Hepatocyte (in vitro differentiated cells): ENCODE data around the gene NCOR1. TPM values are rescaled to one million over a fixed set of nuclear protein-coding genes. Genes with fewer than 3 reads are reported as not detected.

Source experiments
- DNase-seq: peaks from one replicate; pipeline ENCODE4 v3.0.0-alpha.2; 2016; ENCODE audit warnings: low spot score
- H2AFZ ChIP-seq: fragments of 200-600 bp; sonication (generic); 2 replicates; pipeline ENCODE4 v1.6.0; 2016; ENCODE audit warnings: antibody characterized with exemption, mild to moderate bottlenecking
- H3K27ac ChIP-seq: fragments of 200-600 bp; sonication (generic); 2 replicates; pipeline ENCODE4 v1.5.1; 2016; ENCODE audit warnings: mild to moderate bottlenecking
- H3K27me3 ChIP-seq: fragments of 200-600 bp; sonication (generic); 2 replicates; pipeline ENCODE4 v1.6.1; 2016
- H3K36me3 ChIP-seq: fragments of 200-600 bp; sonication (generic); replicated peaks from 2 replicates; pipeline ENCODE4 v1.5.1; 2016; ENCODE audit warnings: low read depth; ENCODE audit not compliant: insufficient read depth
- H3K4me1 ChIP-seq: fragments of 200-600 bp; sonication (generic); 2 replicates; pipeline ENCODE4 v1.5.1; 2016; ENCODE audit warnings: mild to moderate bottlenecking, moderate library complexity; ENCODE audit not compliant: insufficient read depth
- H3K4me2 ChIP-seq: fragments of 200-600 bp; sonication (generic); 2 replicates; pipeline ENCODE4 v1.6.0; 2016
- H3K4me3 ChIP-seq: fragments of 200-600 bp; sonication (generic); 2 replicates; pipeline ENCODE4 v1.5.1; 2016; ENCODE audit warnings: mild to moderate bottlenecking
- H3K79me2 ChIP-seq: fragments of 200-600 bp; sonication (generic); 2 replicates; pipeline ENCODE4 v1.6.0; 2017; ENCODE audit warnings: mild to moderate bottlenecking
- H3K9me2 ChIP-seq: fragments of 200-600 bp; sonication (generic); replicated peaks from 2 replicates; pipeline ENCODE4 v1.6.0; 2017; ENCODE audit warnings: mild to moderate bottlenecking; ENCODE audit not compliant: insufficient read depth
- H3K9me3 ChIP-seq: fragments of 200-600 bp; sonication (generic); 2 replicates; pipeline ENCODE4 v1.5.1; 2016; ENCODE audit warnings: low read depth, mild to moderate bottlenecking
- H4K20me1 ChIP-seq: fragments of 200-600 bp; sonication (generic); 2 replicates; pipeline ENCODE4 v1.6.0; 2016; ENCODE audit warnings: mild to moderate bottlenecking; ENCODE audit not compliant: insufficient read depth, poor library complexity, severe bottlenecking
- CTCF ChIP-seq: fragments of 200-600 bp; sonication (generic); IDR thresholded peaks from 2 replicates; pipeline ENCODE4 v1.5.1; 2016; ENCODE audit warnings: antibody characterized with exemption, mild to moderate bottlenecking; ENCODE audit not compliant: poor library complexity
- EZH2 ChIP-seq: fragments of 200-600 bp; sonication (generic); IDR thresholded peaks from 2 replicates; pipeline ENCODE4 v1.6.1; 2016; ENCODE audit warnings: antibody characterized with exemption, mild to moderate bottlenecking, borderline replicate concordance
- EZH2phosphoT487 ChIP-seq: fragments of 200-600 bp; sonication (generic); IDR thresholded peaks from one replicate; pipeline ENCODE4 v1.6.1; 2018; ENCODE audit warnings: antibody characterized with exemption, mild to moderate bottlenecking, low read depth, moderate library complexity; ENCODE audit not compliant: unreplicated experiment, severe bottlenecking
- WGBS: methylation state at CpG from one replicate; pipeline ENCODE4 v1.1.6; 2016; ENCODE audit warnings: low lambda C conversion rate; ENCODE audit errors: missing lambda C conversion rate; 5-methylcytosine and 5-hydroxymethylcytosine counted together
- polyA plus RNA-seq: library from polyadenylated mRNA; unstranded; fragments of >200 nt; fragmentation: Nextera tagmentation; extraction: Ambion mirVana; gene quantifications from 2 replicates; pipeline ENCODE4 v1.2.1, GENCODE V29; 2016
- total RNA-seq: library from RNA; depleted of rRNA; stranded (reverse); fragments of >200 nt; gene quantifications from 2 replicates; pipeline ENCODE4 v1.2.3, GENCODE V29; 2014

The NCOR1 gene
- total and polyA plus RNA-seq, 2 experiments from 2014 or later = 73.7 to 117 TPM

- Histone ChIP-seq H3K36me3 (peaks cover 3% of the 10 kb centered on the region), H3K4me2 (no peak overlapping the region), H4K20me1 (peaks cover 39% of the 10 kb centered on the region), H3K27me3 (no peaks in the 10 kb centered on the region), H3K27ac (no peak overlapping the region), H3K4me3 (no peak overlapping the region), H2AFZ (no peak overlapping the region), H3K9me2 (no peaks in the 10 kb centered on the region), H3K79me2 (peaks cover 97% of the 10 kb centered on the region), H3K9me3 (no peaks in the 10 kb centered on the region), H3K4me1 (no peaks in the 10 kb centered on the region)
- TF ChIP-seq EZH2 = no peak
- TF ChIP-seq CTCF = no peak
- TF ChIP-seq EZH2phosphoT487 = no peak
- 98% methylated on average over 3 of the region's 3 CpGs for WGBS
- DNase-seq = no peak
Measured at GRCh38 chr17:16191604-16192003, 23.7 kb downstream of the NCOR1 start.

DNA sequence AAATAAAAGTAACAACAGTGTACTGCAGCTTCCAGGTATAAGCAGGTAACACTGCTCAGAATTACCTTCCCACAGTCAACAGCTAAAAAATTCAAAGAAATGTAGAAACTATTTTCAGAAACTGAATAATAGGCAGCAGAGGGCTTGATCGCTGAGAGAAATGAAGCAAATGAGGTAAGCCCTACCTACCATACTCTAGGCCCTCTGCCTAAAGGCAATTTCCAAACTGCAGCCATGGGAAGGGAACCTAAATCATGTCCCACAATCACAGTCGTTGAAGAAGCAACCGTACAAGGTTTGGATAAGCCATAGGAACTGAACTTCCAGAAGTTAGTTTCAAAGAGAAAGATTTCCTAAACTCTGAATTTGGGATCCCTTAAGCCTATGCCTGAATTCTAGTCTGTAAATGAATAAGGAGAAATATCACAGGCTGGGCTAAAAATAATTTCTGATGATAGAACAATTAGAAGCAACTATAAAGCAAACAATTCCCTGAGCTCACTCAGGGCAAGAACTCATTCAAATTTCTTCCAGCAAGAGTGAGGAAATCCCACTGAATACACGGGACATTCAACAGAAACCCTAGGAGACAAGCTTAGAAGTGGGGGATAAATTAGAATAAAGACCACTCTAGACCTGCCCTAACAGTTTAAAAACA lies 24.5 kb downstream of the NCOR1 start:
- H3K4me3 ChIP-seq = no peak overlapping the region
- H2AFZ ChIP-seq = no peak overlapping the region
- no peak overlapping the region for H3K4me2 ChIP-seq
- no peak for TF ChIP-seq CTCF
- TF ChIP-seq EZH2phosphoT487 = no peak
- TF ChIP-seq EZH2 = no peak
- no peaks in the 10 kb centered on the region for H3K4me1 ChIP-seq
- 88% methylated on average over 4 of the region's 4 CpGs for WGBS
- no peaks in the 10 kb centered on the region for H3K27me3 ChIP-seq
- no peak overlapping the region for H3K27ac ChIP-seq
- no peaks in the 10 kb centered on the region for H3K9me2 ChIP-seq
- H4K20me1 ChIP-seq = peaks cover 39% of the 10 kb centered on the region
- no peak for DNase-seq
- H3K79me2 ChIP-seq = peaks cover 97% of the 10 kb centered on the region
- no peaks in the 10 kb centered on the region for H3K9me3 ChIP-seq
- H3K36me3 ChIP-seq = peaks cover 3% of the 10 kb centered on the region

- Histone ChIP-seq H3K4me3 (no peak overlapping the region), H3K36me3 (peaks cover 3% of the 10 kb centered on the region), H3K79me2 (peaks cover 96% of the 10 kb centered on the region), H3K9me2 (no peaks in the 10 kb centered on the region), H3K4me2 (no peak overlapping the region), H3K4me1 (no peaks in the 10 kb centered on the region), H3K27me3 (no peaks in the 10 kb centered on the region), H4K20me1 (peaks cover 30% of the 10 kb centered on the region), H3K9me3 (no peaks in the 10 kb centered on the region), H2AFZ (no peak overlapping the region), H3K27ac (no peak overlapping the region)
- TF ChIP-seq CTCF (no peak), EZH2 (no peak), EZH2phosphoT487 (no peak)
- DNase-seq = no peak
- 95% methylated on average over 3 of the region's 3 CpGs for WGBS
Measured at GRCh38 chr17:16189791-16190348, 25.5 kb downstream of the NCOR1 start.
